Thymus (tissue), 11 donors: Measurements from ENCODE around the gene TMEM63A. TPM values are rescaled to one million over a fixed set of nuclear protein-coding genes. Genes with fewer than 3 reads are reported as not detected.

Experiments
- DNase-seq, 9 donors: peaks; one replicate each; pipeline ENCODE4 v3.0.0-alpha.2; 2013; ENCODE audit warnings: low spot score in 9 of 9, low read depth in 6 of 9, missing footprints in 1 of 9
- H3K27ac ChIP-seq, 2 donors: one replicate each; pipeline ENCODE4 v1.5.1; 2013; ENCODE audit warnings: control low read depth in 1 of 2, low read depth in 1 of 2, low read length in 1 of 2, mild to moderate bottlenecking in 1 of 2, moderate library complexity in 1 of 2
- H3K27me3 ChIP-seq, 2 donors: one replicate each; pipeline ENCODE4 v1.5.1; 2013; ENCODE audit warnings: low read length in 1 of 2; ENCODE audit not compliant: control insufficient read depth in 2 of 2, insufficient read depth in 1 of 2
- H3K36me3 ChIP-seq, 2 donors: one replicate each; pipeline ENCODE4 v1.5.1; 2013; ENCODE audit warnings: low read length in 1 of 2, mild to moderate bottlenecking in 1 of 2, moderate library complexity in 1 of 2; ENCODE audit not compliant: control insufficient read depth in 2 of 2, insufficient read depth in 2 of 2
- H3K4me1 ChIP-seq, 2 donors: one replicate each; pipeline ENCODE4 v1.5.1; 2013; ENCODE audit warnings: low read length in 2 of 2; ENCODE audit not compliant: control insufficient read depth in 2 of 2, insufficient read depth in 2 of 2
- H3K4me3 ChIP-seq, 2 donors: one replicate each; pipeline ENCODE4 v1.5.1; 2013; ENCODE audit warnings: low read length in 2 of 2, control low read depth in 1 of 2, mild to moderate bottlenecking in 1 of 2
- H3K9me3 ChIP-seq, 2 donors: one replicate each; pipeline ENCODE4 v1.5.1; 2013; ENCODE audit warnings: low read length in 1 of 2, mild to moderate bottlenecking in 1 of 2; ENCODE audit not compliant: control insufficient read depth in 2 of 2, insufficient read depth in 1 of 2
- WGBS: extraction: QIAGEN DNeasy Blood & Tissue Kit; methylation state at CpG from one replicate; pipeline ENCODE4 v1.1.7; 2013; 5-methylcytosine and 5-hydroxymethylcytosine counted together
- polyA plus RNA-seq: library from polyadenylated mRNA; stranded (reverse); fragments of 200-250 nt; gene quantifications from one replicate; pipeline ENCODE4 v1.2.3, GENCODE V29; 2013
- total RNA-seq: library from RNA; stranded (reverse); fragments of 120-200 nt; gene quantifications from one replicate; pipeline ENCODE4 v1.2.4, GENCODE V29; 2013
- donor health status: healthy.

TMEM63A gene
- total and polyA plus RNA-seq, 2 donors, result 19.8 to 38.8 TPM

DNA sequence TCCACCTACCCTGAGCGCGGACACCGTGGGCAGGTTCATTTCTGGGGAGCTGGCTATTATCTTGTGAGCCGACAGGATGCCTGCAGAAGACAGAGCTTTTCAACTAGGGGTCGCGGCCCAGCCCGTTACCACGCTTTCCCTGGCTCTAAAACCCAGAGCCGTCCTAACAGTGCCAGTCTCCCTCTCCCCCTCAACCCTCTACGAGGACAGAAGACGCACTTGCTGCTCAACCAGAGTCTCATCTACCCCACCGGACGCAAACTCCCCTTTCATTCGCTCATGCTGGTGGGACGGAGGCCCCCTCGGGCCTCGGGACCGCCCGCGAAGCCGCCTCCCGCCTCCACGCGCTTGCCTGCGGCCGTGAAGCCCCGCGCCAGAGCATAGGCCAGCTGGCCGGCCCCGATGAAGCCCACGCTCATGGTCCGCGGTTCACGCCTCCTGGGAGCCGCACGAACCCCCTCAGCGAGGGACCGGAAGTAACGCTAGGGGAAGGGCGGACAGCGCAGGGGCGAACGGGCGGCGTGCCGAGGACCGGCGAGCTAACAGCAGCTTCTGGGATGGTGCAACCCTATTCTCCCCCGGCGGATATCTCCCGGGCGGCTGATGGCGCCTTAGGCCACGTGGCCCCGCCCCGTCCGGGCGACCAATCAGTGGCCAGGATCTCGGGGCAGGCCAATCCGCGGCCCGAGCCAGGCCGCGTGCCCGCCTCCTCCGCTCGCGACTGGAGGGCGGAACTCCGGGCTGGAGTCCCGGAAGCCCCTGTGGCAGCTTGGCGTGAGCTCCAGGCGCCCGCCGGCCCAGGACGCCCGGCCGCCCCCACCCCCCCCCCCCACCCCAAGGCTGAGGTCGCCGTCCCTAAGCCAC, 41.7 kb upstream of the TMEM63A start, which contains the start of gene PYCR2:
Gene PYCR2, minus strand, starts transcription at position 559 of the 864 bp plus-strand sequence. Its CDS starts 140 bp downstream, at position 419.
- DNase-seq, result peak; percentile 77 to 97 (median 91)
- Histone ChIP-seq H3K27me3 (no peaks in the 10 kb centered on the region), H3K9me3 (no peaks in the 10 kb centered on the region), H3K4me1 (peaks cover 7 to 38% of the 10 kb centered on the region in 2 donors), H3K4me3 (peak within 1 kb of the TSS; percentile 80 to 99), H3K27ac (peak within 1 kb of the TSS; percentile 82 to 91), H3K36me3 (peaks cover 30 to 33% of the 10 kb centered on the region in 2 donors)
- under 1% methylated on average over 80 of the region's 80 CpGs for WGBS

GRCh38 chr1:225923381-225923691, 41.2 kb upstream of the TMEM63A start:
- H3K4me1 ChIP-seq, result peaks cover 7 to 32% of the 10 kb centered on the region in 2 donors
- no peaks in the 10 kb centered on the region for H3K9me3 ChIP-seq
- peaks cover 33 to 36% of the 10 kb centered on the region in 2 donors for H3K36me3 ChIP-seq
- H3K27me3 ChIP-seq, result no peaks in the 10 kb centered on the region
- peak overlapping the region in 1 of 2 donors; percentile 91 for H3K27ac ChIP-seq
- WGBS, result 4% methylated on average over 8 of the region's 8 CpGs
- peak overlapping the region; percentile 80 to 99 for H3K4me3 ChIP-seq
- no peak for DNase-seq

DNA sequence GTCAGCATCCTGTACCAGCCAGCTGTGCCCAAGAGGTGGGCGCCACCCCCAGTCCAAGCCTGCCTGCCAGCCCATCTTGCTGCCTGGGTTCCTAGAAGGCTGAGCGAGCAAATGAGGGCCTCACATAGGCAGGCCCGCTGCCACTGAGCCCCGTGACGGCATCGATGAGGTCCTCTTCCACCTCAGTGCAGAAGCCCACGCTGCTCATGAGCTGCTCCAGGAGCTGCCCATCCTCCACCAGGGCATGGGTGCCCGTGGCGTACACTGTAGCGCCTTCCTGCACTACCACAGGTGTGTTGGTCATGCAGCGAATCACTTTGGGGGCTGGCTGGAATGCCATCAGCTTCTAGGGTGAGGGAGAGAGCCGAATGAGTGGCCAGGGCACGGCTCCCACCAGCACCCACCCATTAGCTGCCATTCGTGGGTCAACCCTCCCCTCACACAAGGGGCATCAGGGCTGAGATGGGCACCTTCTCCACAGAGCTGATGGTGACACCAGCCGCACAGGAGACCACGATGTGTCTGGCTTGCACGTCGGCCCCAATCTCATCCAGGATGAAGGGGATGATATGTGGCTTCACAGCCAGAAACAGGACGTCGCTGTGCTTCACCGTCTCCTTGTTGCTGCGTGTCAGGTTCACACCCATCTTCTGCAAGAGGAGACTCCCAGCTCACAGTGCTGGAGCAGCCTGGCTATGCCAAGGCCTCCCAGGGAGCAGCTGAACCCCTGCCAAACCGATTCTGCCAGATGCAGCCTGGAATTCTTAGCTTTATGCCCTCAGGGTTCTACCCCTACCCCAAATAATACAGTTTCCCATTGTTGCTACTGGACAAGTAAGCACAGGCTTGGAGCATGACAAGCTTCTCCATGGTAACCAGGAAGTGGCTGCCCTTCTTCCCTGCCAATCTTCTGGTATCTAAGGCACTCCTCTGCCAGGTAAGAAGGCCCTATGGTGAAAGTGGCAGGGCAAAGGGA, 39.8 kb upstream of the TMEM63A start:
- Histone ChIP-seq H3K27me3 (no peaks in the 10 kb centered on the region), H3K4me1 (peaks cover 7 to 25% of the 10 kb centered on the region in 2 donors), H3K4me3 (no peak overlapping the region), H3K9me3 (no peaks in the 10 kb centered on the region), H3K27ac (no peak overlapping the region), H3K36me3 (peaks cover 37 to 41% of the 10 kb centered on the region in 2 donors)
- 96% methylated on average over 23 of the region's 23 CpGs for WGBS
- DNase-seq, result no peak

DNA sequence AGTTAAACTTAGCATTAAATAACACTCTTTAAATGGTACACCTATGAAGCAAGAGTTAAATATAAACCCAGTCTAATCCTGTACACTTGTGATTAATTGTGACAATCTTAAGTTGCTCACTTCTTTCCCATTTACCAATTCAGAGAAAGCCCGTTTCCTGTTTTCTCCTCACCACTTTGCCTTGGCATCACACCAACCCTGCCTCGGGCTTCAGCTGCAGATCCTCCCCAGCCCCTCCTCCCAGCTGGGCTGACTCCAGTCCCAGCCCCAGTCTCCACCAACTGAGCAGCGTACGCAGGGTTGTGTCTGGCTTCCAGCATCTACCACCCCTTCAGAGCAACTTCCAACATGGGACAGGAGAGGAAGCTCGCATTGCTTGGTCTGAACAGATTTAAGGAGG, 37.7 kb upstream of the TMEM63A start:
- Histone ChIP-seq H3K4me3 (no peak overlapping the region), H3K27ac (no peak overlapping the region), H3K36me3 (peaks cover 47 to 48% of the 10 kb centered on the region in 2 donors), H3K27me3 (no peaks in the 10 kb centered on the region), H3K9me3 (no peaks in the 10 kb centered on the region), H3K4me1 (peaks cover 7 to 19% of the 10 kb centered on the region in 2 donors)
- WGBS, result 19% methylated on average over 5 of the region's 5 CpGs
- DNase-seq, result no peak

DNA sequence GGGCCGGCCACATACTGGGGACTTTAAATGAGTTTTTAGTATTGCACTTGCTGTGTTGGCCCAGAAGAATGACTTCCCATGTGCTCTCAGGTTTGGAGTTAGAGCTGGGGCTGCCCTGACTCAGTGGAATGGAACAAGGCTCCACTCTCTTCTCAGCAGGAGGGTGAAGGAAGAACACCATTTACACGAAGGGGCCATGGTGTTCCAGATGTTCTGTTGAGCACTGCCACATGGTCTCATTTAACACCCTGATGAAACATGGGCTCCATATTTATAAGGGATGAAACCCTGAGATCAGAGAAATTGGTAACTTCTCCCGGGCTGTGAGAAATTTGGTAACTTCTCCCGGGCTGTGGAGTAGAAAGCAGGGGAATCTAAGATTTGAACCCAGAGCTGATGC, 36.1 kb upstream of the TMEM63A start:
- WGBS, result 98% methylated on average over 4 of the region's 4 CpGs
- H3K36me3 ChIP-seq, result peaks cover 47 to 51% of the 10 kb centered on the region in 2 donors
- peaks cover 5 to 13% of the 10 kb centered on the region in 2 donors for H3K4me1 ChIP-seq

DNA sequence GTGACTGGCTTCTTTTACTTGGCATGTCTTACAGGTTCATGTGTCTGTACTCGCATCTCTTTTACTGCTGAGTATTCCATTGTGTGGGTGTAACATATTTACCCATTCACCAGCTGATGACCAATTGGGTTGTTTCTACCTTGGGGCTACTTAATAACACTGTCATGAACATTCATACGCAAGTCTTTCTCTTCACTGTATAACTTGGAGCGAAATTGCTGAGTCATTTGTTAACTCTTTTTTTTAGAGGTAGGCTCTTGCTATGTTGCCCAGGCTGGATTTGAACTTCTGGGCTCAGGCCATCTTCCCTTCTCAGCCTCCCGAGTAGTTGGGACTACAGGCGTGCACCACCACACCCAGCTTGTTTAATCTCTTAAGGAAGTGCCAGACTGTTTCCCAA, 35.4 kb upstream of the TMEM63A start:
- DNase-seq, result no peak
- Histone ChIP-seq H3K4me3 (no peak overlapping the region), H3K27ac (no peak overlapping the region), H3K9me3 (no peaks in the 10 kb centered on the region), H3K27me3 (no peaks in the 10 kb centered on the region), H3K4me1 (peaks cover 3 to 5% of the 10 kb centered on the region in 2 donors), H3K36me3 (peaks cover 45 to 50% of the 10 kb centered on the region in 2 donors)
- whole genome bisulfite sequencing, result 98% methylated on average over 5 of the region's 5 CpGs

More for the DNA sequence above, 36.1 kb upstream of the TMEM63A start:
- Histone ChIP-seq H3K27me3 (no peaks in the 10 kb centered on the region), H3K27ac (no peak overlapping the region), H3K9me3 (no peaks in the 10 kb centered on the region), H3K4me3 (no peak overlapping the region)
- no peak for DNase-seq

GRCh38 chr1:225917101-225917500, 34.9 kb upstream of the TMEM63A start:
- 96% methylated on average over 3 of the region's 3 CpGs for WGBS
- peaks cover 0 to 2% of the 10 kb centered on the region in 2 donors for H3K4me1 ChIP-seq
- H3K36me3 ChIP-seq, result peaks cover 40 to 46% of the 10 kb centered on the region in 2 donors

GRCh38 chr1:225915538-225915991, 33.4 kb upstream of the TMEM63A start:
- DNase-seq, result no peak
- Histone ChIP-seq H3K9me3 (no peaks in the 10 kb centered on the region), H3K36me3 (peaks cover 25 to 33% of the 10 kb centered on the region in 2 donors), H3K27ac (no peak overlapping the region), H3K4me1 (peaks cover 5 to 13% of the 10 kb centered on the region in 2 donors), H3K27me3 (no peaks in the 10 kb centered on the region), H3K4me3 (no peak overlapping the region)
- WGBS, result 97% methylated on average over 7 of the region's 7 CpGs

More at GRCh38 chr1:225917101-225917500, 34.9 kb upstream of the TMEM63A start:
- H3K27me3 ChIP-seq, result no peaks in the 10 kb centered on the region
- DNase-seq, result no peak
- no peaks in the 10 kb centered on the region for H3K9me3 ChIP-seq
- no peak overlapping the region for H3K27ac ChIP-seq
- no peak overlapping the region for H3K4me3 ChIP-seq
